Measurements from ENCODE around the gene DDX41.
A peak's percentile ranks its signal among the peaks of the same experiment; 100 is the strongest.
"Not testable (repeated sequence)": the region's sequence is repeated elsewhere in the genome, so short reads cannot be mapped to it uniquely, and the experiment has no call there.

Gene DDX41

GRCh38 chr5:177516601-177517568 is at the start of gene DDX41:
Gene DDX41, minus strand, starts transcription at chr5:177516961. Its CDS starts 16 bp downstream, at chr5:177516945.
- H3K27ac ChIP-seq: peak within 1 kb of the TSS; percentile 86
- TF ChIP-seq CTCF (conservative IDR thresholded peaks at IDR 0.05) (no peak), ZFX (IDR thresholded peaks at IDR 0.05) (peak; percentile 30; the same call in 1 of the 2 replicates)

- no peak overlapping the region for H3K27ac ChIP-seq
- TF ChIP-seq ZFX (IDR thresholded peaks at IDR 0.05) (no peak), CTCF (conservative IDR thresholded peaks at IDR 0.05) (no peak)
These were observed 48.3 kb upstream of the DDX41 start for GRCh38 chr5:177565046-177565445.

GRCh38 chr5:177559446-177559941 is 42.7 kb upstream of the DDX41 start:
- not testable (repeated sequence) for H3K27ac ChIP-seq

GRCh38 chr5:177557796-177558195 is 41.0 kb upstream of the DDX41 start:
- H3K27ac ChIP-seq: no peak overlapping the region
- TF ChIP-seq ZFX (IDR thresholded peaks at IDR 0.05) (no peak), CTCF (conservative IDR thresholded peaks at IDR 0.05) (no peak)

GRCh38 chr5:177557041-177557647 is 40.4 kb upstream of the DDX41 start:
- TF ChIP-seq ZFX (IDR thresholded peaks at IDR 0.05): no peak
- H3K27ac ChIP-seq: no peak overlapping the region

- no peak overlapping the region for H3K27ac ChIP-seq
- no peak for TF ChIP-seq ZFX (IDR thresholded peaks at IDR 0.05)
- TF ChIP-seq CTCF (conservative IDR thresholded peaks at IDR 0.05): no peak
These were observed 38.9 kb upstream of the DDX41 start for GRCh38 chr5:177555665-177556064.

GRCh38 chr5:177555228-177555627 is 38.5 kb upstream of the DDX41 start:
- TF ChIP-seq CTCF (conservative IDR thresholded peaks at IDR 0.05) (no peak), ZFX (IDR thresholded peaks at IDR 0.05) (no peak)
- peak overlapping the region; percentile 85; the same call in 1 of the 2 replicates for H3K27ac ChIP-seq

- peak within 1 kb of the TSS; percentile 85 for H3K27ac ChIP-seq
These were observed 37.8 kb upstream of the DDX41 start, which contains the start of gene FAM193B for GRCh38 chr5:177554474-177555111. Gene FAM193B, minus strand, starts transcription at chr5:177554563. Its CDS starts 105 bp downstream, at chr5:177554458.

More at GRCh38 chr5:177554474-177555111, 37.8 kb upstream of the DDX41 start, which contains the start of gene FAM193B:
- TF ChIP-seq CTCF (conservative IDR thresholded peaks at IDR 0.05) (peak; percentile 43), ZFX (IDR thresholded peaks at IDR 0.05) (no peak)
